Loucy (cell line): ENCODE results near the gene CHCHD6.

Experiments used
- CTCF ChIP-seq: fragments of 200-600 bp; sonication (generic); conservative IDR thresholded peaks from 2 replicates; pipeline ENCODE4 v1.5.1; 2014; ENCODE audit warnings: mild to moderate bottlenecking, antibody characterized with exemption, low read length
- EZH2phosphoT487 ChIP-seq: fragments of 200-600 bp; IDR thresholded peaks from 2 replicates; pipeline ENCODE4 v1.6.1; 2018; ENCODE audit warnings: antibody characterized with exemption, mild to moderate bottlenecking, moderate library complexity, borderline replicate concordance

GRCh38 chr3:126731044-126731443 is 27.0 kb downstream of the CHCHD6 start:
- TF ChIP-seq CTCF (no peak), EZH2phosphoT487 (no peak)
